DOHH2 (cell line): ENCODE measurements around the gene GRIN2A.

Experiments
- EZH2phosphoT487 ChIP-seq: fragments of 200-600 bp; sonication (generic); IDR thresholded peaks from 2 replicates; pipeline ENCODE4 v1.6.1; 2017; ENCODE audit warnings: borderline replicate concordance, mild to moderate bottlenecking, antibody characterized with exemption, low read length, moderate library complexity, mixed read lengths
- TF ChIP-seq, protein P1 (sequence below): fragments of 200-600 bp; sonication (generic); IDR thresholded peaks from one replicate; pipeline ENCODE4 v1.5.1; 2014; ENCODE audit warnings: antibody characterized with exemption, mild to moderate bottlenecking, low read depth, low read length; ENCODE audit not compliant: poor library complexity, severe bottlenecking

DNA sequence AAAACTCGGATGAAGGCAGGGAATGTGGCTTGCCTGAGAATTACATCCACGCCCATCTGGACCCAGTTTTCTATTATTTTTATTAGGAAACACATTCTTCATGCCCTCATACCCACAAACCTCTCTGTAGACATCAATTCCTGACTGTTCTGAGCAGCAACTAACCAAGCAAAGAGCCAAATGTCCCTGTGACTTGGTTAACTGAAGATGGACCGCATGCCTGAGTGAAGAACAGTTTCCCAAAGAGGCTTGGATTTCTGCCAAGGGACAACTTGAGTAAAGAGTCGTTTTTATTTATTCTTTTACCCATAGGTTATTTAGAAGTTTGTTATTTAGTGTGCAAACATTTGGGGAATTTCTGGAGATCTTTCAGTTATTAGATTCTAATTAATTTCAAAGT, 259.8 kb downstream of the GRIN2A start:
- TF ChIP-seq, protein P1, sequence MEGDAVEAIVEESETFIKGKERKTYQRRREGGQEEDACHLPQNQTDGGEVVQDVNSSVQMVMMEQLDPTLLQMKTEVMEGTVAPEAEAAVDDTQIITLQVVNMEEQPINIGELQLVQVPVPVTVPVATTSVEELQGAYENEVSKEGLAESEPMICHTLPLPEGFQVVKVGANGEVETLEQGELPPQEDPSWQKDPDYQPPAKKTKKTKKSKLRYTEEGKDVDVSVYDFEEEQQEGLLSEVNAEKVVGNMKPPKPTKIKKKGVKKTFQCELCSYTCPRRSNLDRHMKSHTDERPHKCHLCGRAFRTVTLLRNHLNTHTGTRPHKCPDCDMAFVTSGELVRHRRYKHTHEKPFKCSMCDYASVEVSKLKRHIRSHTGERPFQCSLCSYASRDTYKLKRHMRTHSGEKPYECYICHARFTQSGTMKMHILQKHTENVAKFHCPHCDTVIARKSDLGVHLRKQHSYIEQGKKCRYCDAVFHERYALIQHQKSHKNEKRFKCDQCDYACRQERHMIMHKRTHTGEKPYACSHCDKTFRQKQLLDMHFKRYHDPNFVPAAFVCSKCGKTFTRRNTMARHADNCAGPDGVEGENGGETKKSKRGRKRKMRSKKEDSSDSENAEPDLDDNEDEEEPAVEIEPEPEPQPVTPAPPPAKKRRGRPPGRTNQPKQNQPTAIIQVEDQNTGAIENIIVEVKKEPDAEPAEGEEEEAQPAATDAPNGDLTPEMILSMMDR = no peak
- TF ChIP-seq EZH2phosphoT487 = no peak
